Measurements from ENCODE around the gene LIN28B.
"Not testable (repeated sequence)": the region's sequence is repeated elsewhere in the genome, so short reads cannot be mapped to it uniquely, and the experiment has no call there.

The LIN28B gene

GRCh38 chr6:104995989-104996617, 39.2 kb downstream of the LIN28B start:
- DNase-seq (ENCODE audit: low read depth in 1 of 2, low spot score in 1 of 2): no peak
- H3K4me3 ChIP-seq (replicated peaks; ENCODE audit: insufficient read depth, low read length): no peak overlapping the region
- H3K27me3 ChIP-seq (ENCODE audit: insufficient read depth, poor library complexity, severe bottlenecking): no peaks in the 10 kb centered on the region
- TF ChIP-seq SPI1 (IDR thresholded peaks at IDR 0.05; ENCODE audit: borderline replicate concordance, low read depth) (no peak), CTCF (IDR thresholded peaks at IDR 0.05; ENCODE audit: insufficient read depth, low read length) (no peak)
- H3K27ac ChIP-seq (replicated peaks): no peak overlapping the region

- no peak for DNase-seq (ENCODE audit: low read depth in 1 of 2, low spot score in 1 of 2)
- Histone ChIP-seq H3K27me3 (ENCODE audit: insufficient read depth, poor library complexity, severe bottlenecking) (no peaks in the 10 kb centered on the region), H3K27ac (replicated peaks) (no peak overlapping the region), H3K4me3 (replicated peaks; ENCODE audit: insufficient read depth, low read length) (no peak overlapping the region)
- no peak for TF ChIP-seq REST (IDR thresholded peaks at IDR 0.05; ENCODE audit: insufficient replicate concordance, low read depth)
- TF ChIP-seq POLR2AphosphoS5 (IDR thresholded peaks at IDR 0.05; ENCODE audit: low read depth): no peak
- TF ChIP-seq CTCF (IDR thresholded peaks at IDR 0.05; ENCODE audit: insufficient read depth, low read length): no peak
- TF ChIP-seq SPI1 (IDR thresholded peaks at IDR 0.05; ENCODE audit: borderline replicate concordance, low read depth): no peak
- TF ChIP-seq GABPA (IDR thresholded peaks at IDR 0.05; ENCODE audit: low read depth): no peak
Measured at GRCh38 chr6:105001063-105001462, 44.2 kb downstream of the LIN28B start.

GRCh38 chr6:105001906-105002305, 45.0 kb downstream of the LIN28B start:
- DNase-seq (ENCODE audit: low read depth in 1 of 2, low spot score in 1 of 2): no peak
- Histone ChIP-seq H3K4me3 (replicated peaks; ENCODE audit: insufficient read depth, low read length) (no peak overlapping the region), H3K27me3 (ENCODE audit: insufficient read depth, poor library complexity, severe bottlenecking) (no peaks in the 10 kb centered on the region), H3K27ac (replicated peaks) (no peak overlapping the region)
- TF ChIP-seq SPI1 (IDR thresholded peaks at IDR 0.05; ENCODE audit: borderline replicate concordance, low read depth): no peak

GRCh38 chr6:105005451-105005850, 48.5 kb downstream of the LIN28B start:
- DNase-seq (ENCODE audit: low read depth in 1 of 2, low spot score in 1 of 2): peak in 1 of 2 experiments; percentile 9

GRCh38 chr6:105013459-105013858, 56.6 kb downstream of the LIN28B start:
- H3K4me3 ChIP-seq (replicated peaks; ENCODE audit: insufficient read depth, low read length); H3K27ac ChIP-seq (replicated peaks): not testable (repeated sequence)

More at GRCh38 chr6:105005451-105005850, 48.5 kb downstream of the LIN28B start:
- Histone ChIP-seq H3K27ac (replicated peaks) (no peak overlapping the region), H3K27me3 (ENCODE audit: insufficient read depth, poor library complexity, severe bottlenecking) (no peaks in the 10 kb centered on the region), H3K4me3 (replicated peaks; ENCODE audit: insufficient read depth, low read length) (no peak overlapping the region)
- no peak for TF ChIP-seq POLR2AphosphoS5 (IDR thresholded peaks at IDR 0.05; ENCODE audit: low read depth)
- TF ChIP-seq REST (IDR thresholded peaks at IDR 0.05; ENCODE audit: insufficient replicate concordance, low read depth): no peak
- no peak for TF ChIP-seq GABPA (IDR thresholded peaks at IDR 0.05; ENCODE audit: low read depth)
- no peak for TF ChIP-seq CTCF (IDR thresholded peaks at IDR 0.05; ENCODE audit: insufficient read depth, low read length)
- no peak for TF ChIP-seq SPI1 (IDR thresholded peaks at IDR 0.05; ENCODE audit: borderline replicate concordance, low read depth)

More at GRCh38 chr6:105013459-105013858, 56.6 kb downstream of the LIN28B start:
- not testable (repeated sequence) for DNase-seq (ENCODE audit: low read depth in 1 of 2, low spot score in 1 of 2); H3K27me3 ChIP-seq (ENCODE audit: insufficient read depth, poor library complexity, severe bottlenecking)
